D721Med (cell line): Measurements from ENCODE around the gene APOL5.

Experiments used
- DNase-seq: peaks from one replicate; pipeline ENCODE4 v3.0.0; 2011; ENCODE audit warnings: low spot score; ENCODE audit not compliant: insufficient read length
- FAIRE-seq: peaks from 2 replicates; lab custom pipeline; 2011; peaks lifted over from hg19 to GRCh38; lab: Jason Lieb, UNC
- TF ChIP-seq, protein P1 (sequence below): IDR thresholded peaks from 2 replicates; pipeline ENCODE4 v1.5.1; 2012; ENCODE audit warnings: mild to moderate bottlenecking, control low read depth; ENCODE audit not compliant: insufficient read depth; ENCODE audit errors: missing control alignments

APOL5 gene

GRCh38 chr22:35766654-35767580 is 49.2 kb downstream of the APOL5 start:
- no peak for FAIRE-seq
- TF ChIP-seq, protein P1, sequence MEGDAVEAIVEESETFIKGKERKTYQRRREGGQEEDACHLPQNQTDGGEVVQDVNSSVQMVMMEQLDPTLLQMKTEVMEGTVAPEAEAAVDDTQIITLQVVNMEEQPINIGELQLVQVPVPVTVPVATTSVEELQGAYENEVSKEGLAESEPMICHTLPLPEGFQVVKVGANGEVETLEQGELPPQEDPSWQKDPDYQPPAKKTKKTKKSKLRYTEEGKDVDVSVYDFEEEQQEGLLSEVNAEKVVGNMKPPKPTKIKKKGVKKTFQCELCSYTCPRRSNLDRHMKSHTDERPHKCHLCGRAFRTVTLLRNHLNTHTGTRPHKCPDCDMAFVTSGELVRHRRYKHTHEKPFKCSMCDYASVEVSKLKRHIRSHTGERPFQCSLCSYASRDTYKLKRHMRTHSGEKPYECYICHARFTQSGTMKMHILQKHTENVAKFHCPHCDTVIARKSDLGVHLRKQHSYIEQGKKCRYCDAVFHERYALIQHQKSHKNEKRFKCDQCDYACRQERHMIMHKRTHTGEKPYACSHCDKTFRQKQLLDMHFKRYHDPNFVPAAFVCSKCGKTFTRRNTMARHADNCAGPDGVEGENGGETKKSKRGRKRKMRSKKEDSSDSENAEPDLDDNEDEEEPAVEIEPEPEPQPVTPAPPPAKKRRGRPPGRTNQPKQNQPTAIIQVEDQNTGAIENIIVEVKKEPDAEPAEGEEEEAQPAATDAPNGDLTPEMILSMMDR: no peak

DNA sequence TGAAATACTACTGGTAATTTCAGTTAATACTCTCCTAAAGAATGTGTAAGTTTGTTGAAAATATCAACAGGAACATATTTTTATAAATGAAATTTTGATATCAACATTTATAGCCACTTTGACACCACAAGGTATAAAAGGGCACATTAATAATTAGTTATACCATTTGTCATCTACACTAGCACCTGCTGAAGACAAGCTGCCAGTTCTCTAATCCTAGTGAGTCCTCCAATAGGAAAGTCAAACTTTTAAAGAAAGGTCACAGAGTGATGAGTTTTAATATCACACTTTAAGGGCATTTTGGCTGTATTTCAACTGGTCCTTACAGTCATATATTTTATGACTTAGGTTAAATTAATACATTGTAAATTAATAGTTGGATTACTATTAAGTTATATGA is 52.3 kb downstream of the APOL5 start:
- DNase-seq: no peak
- TF ChIP-seq, protein P1: no peak
- FAIRE-seq: no peak

More at GRCh38 chr22:35766654-35767580, 49.2 kb downstream of the APOL5 start:
- DNase-seq: no peak

DNA sequence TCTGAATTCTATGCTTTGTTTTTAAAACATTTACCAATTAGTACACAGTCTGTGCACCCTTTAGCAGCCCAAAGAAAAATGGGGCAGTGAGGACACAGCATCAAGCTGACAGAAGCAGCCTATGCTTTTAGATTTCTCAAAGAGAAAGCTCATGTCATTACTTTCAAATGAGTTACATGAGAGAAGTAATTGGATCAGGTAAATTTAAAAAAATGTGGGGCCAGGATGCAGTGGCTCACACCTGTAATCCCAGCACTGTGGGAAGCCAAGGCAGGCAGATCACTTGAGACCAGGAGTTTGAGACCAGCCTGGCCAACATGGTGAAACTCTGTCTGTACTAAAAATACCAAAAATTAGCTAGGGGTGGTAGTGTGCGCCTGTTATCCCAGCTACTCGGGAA is 57.7 kb downstream of the APOL5 start:
- TF ChIP-seq, protein P1: no peak
- DNase-seq (no peak), FAIRE-seq (no peak)

- DNase-seq: no peak
- TF ChIP-seq, protein P1: no peak
- FAIRE-seq: no peak
Observed at GRCh38 chr22:35777335-35777975, 59.8 kb downstream of the APOL5 start.
